Uterus (tissue), 4 donors: ENCODE measurements around the gene FAM76A. TPM values are rescaled to one million over a fixed set of nuclear protein-coding genes. Genes with fewer than 3 reads are reported as not detected.
A peak's percentile ranks its signal among the peaks of the same experiment; 100 is the strongest.

ENCODE experiments used
- DNase-seq, 2 donors: peaks; one replicate each; pipeline ENCODE4 v3.0.0-alpha.2; 2019 to 2020
- H3K27ac ChIP-seq, 2 donors: fragments of 200-600 bp; sonication (generic); 1 replicate in 1 of 2; 2 replicates in 1 of 2; pipeline ENCODE4 v1.5.1; 2016 to 2018
- H3K27me3 ChIP-seq, 2 donors: fragments of 200-600 bp; sonication (generic); one replicate each; pipeline ENCODE4 v1.5.1; 2018 to 2019; ENCODE audit warnings: control low read depth in 1 of 2
- H3K36me3 ChIP-seq, 2 donors: fragments of 200-600 bp; sonication (generic); one replicate each; pipeline ENCODE4 v1.5.1; 2019; ENCODE audit warnings: control low read depth in 1 of 2
- H3K4me1 ChIP-seq, 2 donors: fragments of 200-600 bp; sonication (generic); one replicate each; pipeline ENCODE4 v1.5.1; 2018 to 2019; ENCODE audit warnings: control low read depth in 1 of 2
- H3K4me3 ChIP-seq, 2 donors: fragments of 200-600 bp; sonication (generic); 1 replicate in 1 of 2; 2 replicates in 1 of 2; pipeline ENCODE4 v1.5.1; 2018 to 2019; ENCODE audit warnings: mild to moderate bottlenecking in 1 of 2
- H3K9me3 ChIP-seq, 2 donors: fragments of 200-600 bp; sonication (generic); one replicate each; pipeline ENCODE4 v1.5.1; 2019; ENCODE audit warnings: control low read depth in 1 of 2
- CTCF ChIP-seq, 4 experiments: fragments of 200-600 bp in 2 of 4; fragments of 450-650 bp in 2 of 4; sonication (generic) in 2 of 4; IDR thresholded peaks; one replicate each; pipeline ENCODE4 v1.5.1; 2016 to 2019; ENCODE audit warnings: antibody characterized with exemption in 4 of 4, mild to moderate bottlenecking in 2 of 4, moderate library complexity in 1 of 4
- POLR2A ChIP-seq, 2 donors: fragments of 450-650 bp; IDR thresholded peaks; one replicate each; pipeline ENCODE4 v1.6.1; 2016; ENCODE audit warnings: antibody characterized with exemption in 2 of 2, mild to moderate bottlenecking in 1 of 2, moderate library complexity in 1 of 2
- intact Hi-C: fragments of 100-400 bp; cut with DNase I; formaldehyde crosslinking; loops from one replicate; pipeline ENCODE4 v1.15.1; 2023; ENCODE audit warnings: low total_unique reads
- total RNA-seq, 4 donors: library from RNA; depleted of rRNA in 3 of 4; stranded (reverse); fragments of >200 nt in 3 of 4; gene quantifications; one replicate each; pipeline versions ENCODE4 v1.1.0 to v1.2.4, GENCODE V29; 2014 to 2023
- donor health status: DM: yes; HTN: yes; CAD: no.

Gene FAM76A
- total RNA-seq, 4 donors from 2014 or later, result 5.4 to 26.6 (median 20.5) TPM

- Histone ChIP-seq H3K4me1 (no peaks in the 10 kb centered on the region), H3K36me3 (no peaks in the 10 kb centered on the region), H3K27ac (no peak overlapping the region), H3K9me3 (no peaks in the 10 kb centered on the region), H3K27me3 (no peaks in the 10 kb centered on the region), H3K4me3 (no peak overlapping the region)
- no peak for DNase-seq
- TF ChIP-seq POLR2A (IDR thresholded peaks at IDR 0.05) (no peak), CTCF (IDR thresholded peaks at IDR 0.05) (no peak)
- intact Hi-C loops, result no loop called here
Measured at GRCh38 chr1:27716262-27716895, 9.4 kb upstream of the FAM76A start.

GRCh38 chr1:27719286-27720251 is 6.2 kb upstream of the FAM76A start:
- H3K9me3 ChIP-seq, result no peaks in the 10 kb centered on the region
- DNase-seq, result no peak
- no peaks in the 10 kb centered on the region for H3K27me3 ChIP-seq
- no peak overlapping the region for H3K27ac ChIP-seq
- intact Hi-C loops, result no loop called here
- TF ChIP-seq POLR2A (IDR thresholded peaks at IDR 0.05) (no peak), CTCF (IDR thresholded peaks at IDR 0.05) (no peak)
- no peaks in the 10 kb centered on the region for H3K36me3 ChIP-seq
- no peak overlapping the region for H3K4me3 ChIP-seq
- H3K4me1 ChIP-seq, result no peaks in the 10 kb centered on the region

- TF ChIP-seq CTCF (IDR thresholded peaks at IDR 0.05) (no peak), POLR2A (IDR thresholded peaks at IDR 0.05) (no peak)
- Histone ChIP-seq H3K9me3 (no peaks in the 10 kb centered on the region), H3K27me3 (no peaks in the 10 kb centered on the region), H3K27ac (peak overlapping the region; percentile 47 to 76), H3K4me3 (peak overlapping the region; percentile 43 to 56), H3K4me1 (peaks cover 4 to 9% of the 10 kb centered on the region in 2 donors), H3K36me3 (no peaks in the 10 kb centered on the region)
- intact Hi-C loops, result no loop called here
- DNase-seq, result peak in 1 of 2 donors; percentile 30
Measured at GRCh38 chr1:27724961-27725373, 794 bp upstream of the FAM76A start.

- H3K4me1 ChIP-seq, result peaks cover 4 to 9% of the 10 kb centered on the region in 2 donors
- H3K9me3 ChIP-seq, result no peaks in the 10 kb centered on the region
- DNase-seq, result peak; percentile 45 to 51
- no peaks in the 10 kb centered on the region for H3K27me3 ChIP-seq
- no peaks in the 10 kb centered on the region for H3K36me3 ChIP-seq
- H3K4me3 ChIP-seq, result peak overlapping the region; percentile 56 to 97
- peak overlapping the region; percentile 83 to 93 for H3K27ac ChIP-seq
- intact Hi-C loops, result no loop called here
- TF ChIP-seq CTCF (IDR thresholded peaks at IDR 0.05) (no peak), POLR2A (IDR thresholded peaks at IDR 0.05) (no peak)
Measured at GRCh38 chr1:27726173-27727044, 648 bp downstream of the FAM76A start.
